NCI-H1417 (cell line): ENCODE results near the gene SLC35D1.
"Not testable (repeated sequence)": the region's sequence is repeated elsewhere in the genome, so short reads cannot be mapped to it uniquely, and the experiment has no call there.

Source experiments
- DNase-seq, 3 experiments: peaks; one replicate each; lab custom pipeline; 2025; lab: John Stamatoyannopoulos, UW

SLC35D1 gene

DNA sequence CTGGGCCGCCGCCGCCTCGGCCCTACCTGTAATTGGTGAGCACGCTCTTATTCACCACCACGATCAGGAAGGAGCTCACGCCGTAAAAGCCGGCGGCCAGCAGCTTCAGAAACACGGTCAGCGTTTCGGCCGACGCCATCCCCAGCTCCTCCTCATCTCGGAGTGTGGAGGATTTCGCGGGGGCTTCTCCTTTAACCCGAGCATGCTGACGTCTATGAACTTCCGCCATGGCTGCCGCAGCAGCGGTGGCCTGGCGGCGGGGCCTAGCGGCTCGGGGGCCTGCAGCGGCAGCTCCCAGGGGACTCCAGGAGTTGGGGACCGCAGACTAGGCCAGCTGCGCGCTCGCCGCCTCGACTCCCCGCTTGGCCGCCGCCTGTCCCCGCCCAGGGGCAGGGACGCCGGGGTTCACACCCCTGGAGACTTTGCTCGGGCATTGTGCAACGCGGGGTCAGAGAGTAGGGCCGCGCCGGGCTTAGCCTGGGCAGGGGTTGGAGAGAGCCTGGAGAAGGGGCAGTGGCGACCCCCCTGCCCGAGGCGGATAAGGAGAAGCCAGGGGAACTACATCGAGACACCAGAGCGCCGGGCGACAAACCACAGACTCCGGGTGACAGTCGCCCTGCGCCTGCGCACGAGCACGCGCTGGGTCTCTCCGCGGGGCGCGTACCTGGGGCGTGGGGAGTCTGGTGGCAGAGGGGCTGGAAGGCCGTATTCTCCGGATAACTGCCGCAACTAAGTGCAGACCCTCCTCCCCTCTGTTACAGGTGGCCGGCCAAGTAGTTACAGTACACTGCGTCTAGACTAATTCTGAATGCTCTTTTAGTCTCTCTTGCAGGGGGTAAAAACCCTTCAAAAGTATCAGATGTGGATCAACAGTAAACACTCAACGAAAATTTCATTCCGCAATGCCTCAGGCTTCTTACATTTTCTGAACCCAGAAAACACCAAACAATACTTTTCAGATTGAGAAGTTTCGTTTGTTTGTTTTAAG lies at the start of gene SLC35D1:
Gene SLC35D1 (minus strand): TSS at position 364 of the 988 bp plus-strand sequence. CDS start 135 bp downstream, at position 229.
- peak; percentile 70 to 93 (median 93) for DNase-seq

DNA sequence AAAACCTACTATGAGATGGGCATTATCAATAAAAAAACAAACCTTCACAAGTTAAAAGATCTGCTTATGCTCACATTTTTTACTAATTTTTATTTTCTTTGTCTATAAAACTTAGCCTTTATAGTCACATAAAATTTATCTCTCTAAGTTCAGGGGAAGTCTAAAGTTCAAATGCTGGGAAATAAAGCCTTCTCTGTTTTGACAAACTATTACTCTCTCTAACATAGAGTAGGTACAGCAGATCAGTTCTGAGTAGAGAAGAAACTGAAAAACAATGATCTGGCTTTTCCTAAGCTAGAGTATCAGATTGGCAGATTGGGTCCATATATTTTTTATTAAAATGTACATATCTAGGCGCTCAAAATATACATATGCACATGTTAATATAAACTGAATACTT lies 49.6 kb upstream of the SLC35D1 start:
- no peak for DNase-seq

GRCh38 chr1:67100833-67101232 lies 46.9 kb upstream of the SLC35D1 start:
- no peak for DNase-seq

DNA sequence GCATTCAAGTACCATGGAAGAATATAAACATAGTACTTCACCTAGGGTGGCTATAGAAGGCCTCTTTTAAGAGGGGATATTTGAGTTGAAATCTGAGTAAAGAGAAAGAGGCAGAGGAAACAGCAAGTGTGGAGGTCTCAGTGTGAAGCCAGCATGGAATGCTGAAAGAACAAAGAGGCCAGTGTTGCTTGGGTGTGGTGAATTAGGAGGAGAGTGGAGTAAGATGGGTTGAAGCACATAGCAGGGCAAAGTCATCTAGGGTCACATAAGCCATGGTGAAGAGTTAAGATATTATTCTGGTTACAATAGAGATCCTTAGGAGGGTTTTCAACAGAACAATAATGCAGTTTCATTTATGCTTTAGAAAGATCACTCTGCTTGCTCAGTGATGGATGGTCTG lies 43.4 kb upstream of the SLC35D1 start:
- no peak for DNase-seq

- no peak for DNase-seq
Measured at GRCh38 chr1:67094191-67094590, 40.2 kb upstream of the SLC35D1 start.

DNA sequence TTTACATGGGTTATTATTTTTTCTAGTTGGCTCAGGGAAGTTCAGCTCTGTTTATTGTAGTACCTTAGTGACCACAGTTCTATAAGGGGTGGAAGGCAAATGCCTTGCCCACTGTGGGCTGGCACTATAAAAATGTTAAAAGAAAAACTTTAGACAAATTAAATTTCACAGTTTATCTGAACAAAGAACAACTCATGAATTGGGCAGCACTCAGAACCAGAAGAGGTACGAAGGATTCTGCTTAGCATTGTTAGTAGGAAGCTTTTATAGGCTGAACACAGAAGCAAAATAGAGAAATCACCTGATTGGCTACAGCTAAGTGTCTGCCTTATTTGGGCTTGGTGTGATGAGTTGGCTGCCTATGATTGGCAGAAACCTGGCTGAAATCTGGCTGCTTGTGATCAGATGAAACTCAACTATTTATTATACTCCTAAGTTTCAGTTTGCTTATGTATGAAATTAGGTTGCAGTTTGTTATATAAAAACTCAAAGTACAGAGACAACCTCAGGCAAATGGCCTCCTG lies 35.8 kb upstream of the SLC35D1 start:
- DNase-seq: no peak

DNA sequence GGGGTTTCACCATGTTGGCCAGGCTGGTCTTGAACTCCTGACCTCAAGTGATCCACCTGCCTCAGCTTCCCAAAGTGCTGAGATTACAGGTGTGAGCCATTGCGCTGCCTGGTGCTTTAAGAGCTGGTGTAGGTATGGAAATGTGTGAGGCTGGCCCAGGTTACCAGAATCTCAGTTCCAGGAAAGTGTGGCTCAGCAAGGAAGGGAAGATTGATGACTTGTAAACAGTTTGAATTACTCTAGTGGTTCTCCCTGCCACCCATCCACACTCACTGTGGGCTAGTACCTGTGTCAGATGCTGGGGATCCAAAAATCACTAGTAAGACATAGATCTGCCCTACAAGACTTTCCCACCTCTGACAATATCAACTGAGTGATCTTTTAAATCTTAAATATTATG lies 34.5 kb upstream of the SLC35D1 start:
- no peak for DNase-seq

GRCh38 chr1:67085326-67085725 lies 31.4 kb upstream of the SLC35D1 start:
- DNase-seq: no peak

GRCh38 chr1:67084765-67085318 lies 30.9 kb upstream of the SLC35D1 start:
- DNase-seq: peak in 2 of 3 experiments; percentile 14 to 35

DNA sequence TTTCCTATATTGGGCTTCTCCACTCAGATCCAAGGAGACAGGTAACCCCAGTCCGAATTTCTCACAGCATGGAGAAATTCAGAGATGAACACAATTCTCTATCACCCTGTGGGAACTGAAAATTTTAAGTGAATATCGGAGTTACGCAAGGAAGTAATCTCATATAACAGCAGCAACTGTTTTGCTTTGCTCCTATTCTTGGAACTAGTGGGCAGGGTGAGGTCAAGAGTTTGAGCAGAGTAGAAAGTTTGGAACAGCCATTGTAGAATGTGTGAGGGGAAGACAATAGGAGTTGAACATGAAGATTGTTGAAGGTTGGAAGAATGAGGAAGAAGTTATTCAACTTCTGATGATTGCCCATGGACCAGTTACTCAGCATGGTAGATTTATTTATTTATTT lies 24.3 kb upstream of the SLC35D1 start:
- DNase-seq: no peak

- no peak for DNase-seq
Measured at GRCh38 chr1:67077593-67077992, 23.6 kb upstream of the SLC35D1 start.

DNA sequence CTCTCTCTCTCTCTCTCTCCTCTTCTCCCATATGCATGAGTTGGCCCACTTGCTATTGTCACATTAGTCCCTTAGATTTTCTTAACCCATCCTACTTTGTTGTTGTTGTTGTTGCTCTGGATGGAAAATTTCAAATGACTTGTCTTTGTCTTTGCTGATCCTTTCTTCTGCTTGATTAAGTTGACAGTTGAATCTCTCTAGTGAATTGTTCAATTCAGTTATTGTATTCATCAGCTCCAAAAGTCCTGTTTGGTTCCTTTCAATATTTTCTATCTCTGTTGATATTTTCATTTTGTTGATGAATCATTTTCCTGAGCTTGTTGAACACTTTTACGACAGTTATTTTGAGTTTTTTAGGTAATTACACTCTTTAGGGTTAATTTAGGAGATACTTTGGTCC lies 18.8 kb upstream of the SLC35D1 start:
- no peak for DNase-seq

DNA sequence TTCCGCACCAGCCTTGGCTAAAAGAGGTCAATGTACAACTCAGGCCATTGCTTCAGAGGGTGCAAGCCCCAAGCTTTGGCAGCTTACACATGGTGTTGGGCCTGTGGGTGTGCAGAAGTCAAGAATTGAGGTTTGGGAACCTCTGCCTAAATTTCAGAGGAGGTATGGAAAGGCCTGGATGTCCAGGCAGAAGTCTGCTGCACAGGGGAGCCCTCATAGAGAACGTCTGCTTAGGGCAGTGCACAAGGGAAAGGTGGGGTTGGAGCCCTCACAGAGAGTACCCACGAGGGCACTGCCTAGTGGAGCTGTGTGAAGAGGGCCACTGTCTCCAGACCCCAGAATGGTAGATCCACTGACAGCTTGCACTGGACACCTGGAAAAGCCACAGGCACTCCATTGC lies 13.7 kb upstream of the SLC35D1 start:
- DNase-seq: not testable (repeated sequence)

GRCh38 chr1:67062412-67062811 lies 8.5 kb upstream of the SLC35D1 start:
- DNase-seq: no peak

DNA sequence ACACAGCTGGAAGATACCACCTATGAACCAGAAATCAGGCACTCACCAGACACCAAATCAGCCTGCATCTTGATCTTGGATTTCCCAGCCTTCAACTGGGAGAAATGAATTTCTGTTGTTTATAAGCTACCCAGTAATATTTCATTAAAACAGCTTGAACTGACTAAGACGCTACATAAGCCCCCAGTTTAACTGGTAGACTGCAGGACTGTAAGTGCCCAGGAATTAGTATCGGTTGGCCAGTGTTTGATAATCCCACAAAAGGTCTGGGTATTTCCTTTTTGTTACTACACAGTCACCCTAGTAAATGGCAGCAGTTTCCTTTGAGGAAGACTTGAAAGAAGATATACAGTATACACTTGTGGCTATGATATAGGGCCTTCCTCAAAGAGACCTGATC lies 7.3 kb upstream of the SLC35D1 start:
- DNase-seq: no peak

DNA sequence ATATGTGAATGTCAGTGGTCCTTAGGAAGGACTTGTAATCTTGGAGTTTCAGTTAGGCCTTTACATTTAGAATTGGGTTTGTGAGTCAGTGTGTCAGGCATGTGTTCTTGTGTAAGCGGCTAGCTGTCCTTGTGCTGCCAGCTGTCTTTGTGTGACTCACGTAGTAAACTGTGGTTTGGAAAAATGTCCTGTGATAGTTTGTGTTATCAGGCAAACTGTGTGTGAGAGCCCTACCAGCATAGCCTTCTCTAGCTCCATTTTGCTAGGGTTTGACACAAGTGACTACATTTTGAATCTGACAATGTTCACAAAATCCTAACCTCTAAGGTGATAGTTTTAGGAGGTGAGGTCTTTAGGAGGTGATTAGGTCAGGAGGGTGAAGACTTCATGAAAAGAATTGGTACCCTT lies 6.9 kb upstream of the SLC35D1 start:
- DNase-seq: no peak

- no peak for DNase-seq
Measured at GRCh38 chr1:67059346-67059745, 5.4 kb upstream of the SLC35D1 start.

GRCh38 chr1:67058761-67059160 lies 4.8 kb upstream of the SLC35D1 start:
- no peak for DNase-seq

- peak in 2 of 3 experiments; percentile 6 to 28 for DNase-seq
Measured at GRCh38 chr1:67058242-67058641, 4.3 kb upstream of the SLC35D1 start.

DNA sequence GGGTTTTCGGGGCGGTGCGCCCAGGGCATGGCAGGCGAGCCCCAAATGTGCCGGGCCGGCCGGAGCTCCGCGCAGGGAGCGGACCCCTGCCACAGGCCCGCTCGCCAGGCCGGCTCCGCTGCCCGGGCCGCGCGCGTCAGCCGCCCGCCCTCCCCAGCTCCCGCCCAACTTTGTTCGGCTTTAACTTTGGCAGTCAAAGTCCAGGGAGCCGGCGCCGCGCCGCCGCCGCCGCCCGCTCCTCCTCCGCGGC lies 488 bp downstream of the SLC35D1 start:
- peak in 1 of 3 experiments; percentile 37 for DNase-seq

GRCh38 chr1:67052741-67053534 lies 1.0 kb downstream of the SLC35D1 start:
- peak in 2 of 3 experiments; percentile 18 to 65 for DNase-seq

- no peak for DNase-seq
Measured at GRCh38 chr1:67051196-67051595, 2.8 kb downstream of the SLC35D1 start.
